ENCODE results near the gene KRT35.
"Not testable (repeated sequence)": the region's sequence is repeated elsewhere in the genome, so short reads cannot be mapped to it uniquely, and the experiment has no call there.

Gene KRT35

DNA sequence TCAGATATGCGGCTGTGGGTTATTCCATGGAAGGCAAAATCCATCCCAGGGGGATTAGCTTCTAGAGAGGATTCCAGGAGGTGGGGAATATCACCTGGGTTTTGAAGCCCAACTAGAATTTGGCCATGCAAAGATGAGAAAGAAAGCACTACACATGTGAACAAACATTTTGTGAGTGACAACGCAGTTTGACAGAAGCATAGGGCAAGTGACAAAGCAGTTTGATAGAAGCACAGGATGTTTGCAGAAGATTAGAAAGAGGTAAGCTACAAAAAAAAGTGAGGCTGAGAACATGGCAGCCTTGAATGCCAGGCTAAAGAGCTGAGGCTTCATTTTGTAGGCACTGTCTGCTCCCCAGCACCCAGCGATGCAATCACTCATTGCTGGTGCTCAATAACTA is 27.9 kb downstream of the KRT35 start:
- DNase-seq (ENCODE audit: low spot score) = no peak

DNA sequence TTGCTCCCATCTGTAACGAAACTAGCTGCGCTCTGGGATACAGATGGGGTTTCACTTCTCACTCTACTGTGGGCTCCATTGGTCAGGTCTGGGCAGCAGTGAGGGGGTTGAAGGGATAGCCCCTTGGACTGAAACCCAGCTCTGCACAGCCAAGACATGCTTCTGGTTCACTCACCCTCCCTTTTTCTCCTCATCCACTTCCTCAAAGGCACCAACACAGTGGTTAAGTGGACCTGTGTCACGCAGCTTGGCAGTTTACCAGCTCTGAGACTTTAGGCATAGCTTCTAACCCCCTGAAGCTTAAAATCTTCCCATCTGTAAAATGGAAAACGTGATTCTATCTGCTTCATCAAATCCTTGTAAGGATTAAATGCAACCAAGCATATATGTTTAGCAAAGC is 28.7 kb downstream of the KRT35 start:
- no peak for DNase-seq (ENCODE audit: low spot score)

DNA sequence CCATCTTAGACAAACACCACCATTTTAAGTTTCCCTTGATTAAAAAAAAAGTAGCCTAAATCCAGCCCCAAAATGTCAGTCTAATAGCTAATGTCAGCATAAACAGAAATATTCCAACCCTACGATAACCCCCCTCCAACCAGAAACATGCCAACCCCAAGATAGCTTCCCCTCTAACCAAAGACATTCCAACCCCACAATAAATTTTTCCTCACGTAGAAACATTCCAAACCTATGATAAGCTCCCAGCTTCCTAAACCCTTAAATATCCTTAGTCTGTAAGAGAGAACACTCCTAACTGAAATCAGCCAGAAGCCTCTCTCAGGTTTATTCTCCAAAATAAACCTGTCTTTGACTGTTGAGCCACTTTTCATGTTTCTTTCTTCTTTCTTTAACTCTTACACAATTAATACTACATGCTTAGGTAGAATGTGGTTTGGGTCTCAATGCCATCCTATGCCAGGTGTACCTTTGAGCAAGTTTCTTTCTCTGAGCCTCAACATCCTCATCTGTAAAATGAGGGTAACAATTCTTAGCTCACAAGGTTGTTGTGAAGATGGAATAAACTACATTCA is 29.7 kb downstream of the KRT35 start:
- DNase-seq (ENCODE audit: low spot score) = no peak

DNA sequence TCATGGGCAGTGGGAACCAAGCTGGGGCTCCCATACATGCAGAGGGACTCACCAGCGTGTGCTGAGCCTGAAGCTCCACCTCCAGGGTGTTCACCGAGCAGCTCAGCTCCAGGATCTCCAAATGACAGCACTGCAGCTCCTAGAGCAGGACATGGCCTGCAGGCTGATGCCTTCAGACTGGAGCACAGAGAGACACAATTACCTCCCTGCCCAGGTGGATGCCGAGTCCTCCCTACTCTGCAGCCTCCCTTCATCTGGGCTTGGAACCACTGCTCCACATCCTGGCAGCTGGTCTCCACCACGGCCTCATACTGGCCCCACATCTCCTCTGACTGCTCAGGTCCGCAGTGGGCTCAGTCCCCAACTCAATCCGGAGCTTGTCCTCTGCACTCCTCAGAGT is 31.9 kb downstream of the KRT35 start:
- DNase-seq (ENCODE audit: low spot score) = no peak

DNA sequence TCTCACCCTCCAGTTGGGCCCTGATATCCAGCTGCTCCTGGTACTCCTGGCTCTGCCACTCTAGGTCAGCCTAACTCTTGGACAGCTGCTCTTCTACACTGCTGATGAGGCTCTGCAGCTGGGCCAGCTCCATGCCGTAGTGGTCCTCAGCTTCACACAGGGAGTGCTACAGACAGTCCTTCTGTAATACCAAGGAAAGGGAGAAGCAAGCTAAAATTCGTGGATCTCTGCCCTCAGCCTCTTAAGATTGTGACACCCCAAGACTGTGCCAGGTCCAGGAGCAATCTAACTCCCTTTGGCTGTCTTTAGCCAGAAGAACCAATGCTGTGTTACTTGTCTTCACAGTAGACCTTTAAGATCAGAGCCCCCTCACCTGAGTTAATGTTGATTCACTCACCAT is 32.4 kb downstream of the KRT35 start:
- DNase-seq (ENCODE audit: low spot score) = no peak

DNA sequence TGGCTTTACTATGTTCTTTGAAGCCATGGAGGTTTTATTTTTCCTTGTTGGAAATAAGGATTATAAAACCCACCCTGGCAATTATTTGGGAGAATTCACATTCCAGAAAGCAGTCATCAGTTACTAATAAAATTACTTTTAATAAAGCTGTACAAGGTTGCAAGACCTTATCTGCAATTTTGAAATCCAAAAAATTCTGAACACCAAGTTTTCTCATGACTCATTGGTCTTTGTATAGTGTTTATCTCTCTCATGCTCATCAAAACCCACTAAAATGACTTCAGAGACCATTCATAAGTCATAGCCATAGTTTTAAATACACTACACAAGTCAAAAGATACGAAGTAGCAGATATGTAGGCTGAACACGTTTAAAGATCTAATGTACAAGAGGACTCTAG is 34.1 kb downstream of the KRT35 start:
- DNase-seq (ENCODE audit: low spot score) = peak; percentile 54

DNA sequence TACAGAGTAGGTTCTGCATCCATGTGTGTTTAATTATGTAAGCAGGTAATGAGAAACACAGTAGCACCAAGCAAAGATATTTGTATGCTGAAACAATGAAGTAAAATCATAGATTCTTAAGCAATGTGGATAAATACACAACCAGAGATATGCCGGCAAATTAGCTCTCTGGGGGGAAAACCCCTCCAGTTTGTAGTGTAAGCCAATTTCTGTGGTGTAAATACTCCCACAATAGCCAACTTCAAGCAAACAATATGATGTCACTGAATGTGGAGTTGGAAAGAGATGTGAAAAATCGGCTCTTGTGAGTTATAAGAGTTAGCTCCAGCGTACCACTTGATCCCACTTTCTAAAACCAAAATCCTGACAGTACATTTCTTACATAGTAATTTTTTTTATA is 36.3 kb downstream of the KRT35 start:
- DNase-seq (ENCODE audit: low spot score) = no peak

DNA sequence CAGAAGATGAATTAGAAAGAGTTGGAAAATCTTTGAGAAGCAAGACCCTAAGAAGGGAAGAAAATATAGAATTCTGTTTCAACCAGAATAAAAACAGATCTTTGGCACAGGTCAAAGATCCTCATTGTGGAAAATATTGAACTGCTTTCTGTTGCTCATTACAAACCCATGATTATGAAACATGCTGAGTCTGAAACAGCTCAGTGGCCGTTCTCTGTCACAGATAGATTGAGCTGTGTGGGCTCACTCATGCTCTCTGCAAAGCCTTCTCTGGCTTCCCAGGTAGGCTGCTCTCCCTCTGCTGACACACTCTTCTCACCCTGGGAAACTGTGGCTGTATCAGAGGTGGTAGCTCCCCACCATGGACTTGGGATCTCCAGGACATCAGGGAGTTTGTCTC is 36.8 kb downstream of the KRT35 start:
- no peak for DNase-seq (ENCODE audit: low spot score)

DNA sequence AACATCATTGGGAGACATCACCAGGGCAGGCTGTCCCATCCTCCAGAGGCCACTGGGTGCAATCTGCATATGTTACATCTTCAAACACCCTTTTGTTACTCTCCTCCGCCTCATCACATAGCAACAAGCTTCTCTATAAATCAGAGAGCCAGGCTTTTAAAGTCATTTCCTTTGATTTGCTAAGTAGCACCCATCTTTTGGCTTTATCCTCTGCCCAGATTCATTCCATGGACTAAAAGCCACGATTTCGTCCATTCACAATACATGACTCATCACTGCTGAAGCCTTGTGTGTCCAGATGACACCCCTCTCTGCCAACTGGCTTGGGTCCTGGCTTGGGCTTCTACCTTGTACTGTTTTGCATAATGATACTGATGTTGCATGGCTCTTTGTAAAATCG is 38.2 kb downstream of the KRT35 start:
- DNase-seq (ENCODE audit: low spot score) = peak; percentile 36

DNA sequence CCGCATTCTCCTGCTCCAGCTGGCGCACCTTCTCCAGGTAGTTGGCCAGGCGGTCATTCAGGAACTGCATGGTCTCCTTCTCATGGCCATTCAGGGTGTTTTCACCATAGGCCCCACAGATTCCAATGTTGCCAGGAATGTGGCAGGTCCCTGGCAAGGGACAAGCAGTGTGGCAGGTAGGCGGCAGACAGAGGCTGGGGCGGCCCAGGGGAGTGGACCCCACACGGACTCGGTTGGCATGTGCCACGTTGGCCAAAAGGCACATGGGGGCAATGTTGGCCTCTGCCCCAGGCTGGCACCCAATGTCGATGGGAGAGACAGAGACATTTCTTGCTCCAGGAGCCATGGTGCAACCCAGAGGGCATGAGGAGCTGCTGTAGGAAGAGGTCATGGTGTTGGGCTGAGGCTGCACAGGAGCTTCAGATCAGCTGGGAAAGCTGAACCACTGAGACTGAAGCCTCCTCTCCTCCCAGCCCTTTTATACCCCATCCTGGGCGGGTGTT is 40.4 kb downstream of the KRT35 start, which contains the start of gene KRT38:
KRT38 (minus strand) TSS at position 453 of the 503 bp plus-strand sequence; CDS start at position 391, 62 bp downstream.
- no peak for DNase-seq (ENCODE audit: low spot score)

DNA sequence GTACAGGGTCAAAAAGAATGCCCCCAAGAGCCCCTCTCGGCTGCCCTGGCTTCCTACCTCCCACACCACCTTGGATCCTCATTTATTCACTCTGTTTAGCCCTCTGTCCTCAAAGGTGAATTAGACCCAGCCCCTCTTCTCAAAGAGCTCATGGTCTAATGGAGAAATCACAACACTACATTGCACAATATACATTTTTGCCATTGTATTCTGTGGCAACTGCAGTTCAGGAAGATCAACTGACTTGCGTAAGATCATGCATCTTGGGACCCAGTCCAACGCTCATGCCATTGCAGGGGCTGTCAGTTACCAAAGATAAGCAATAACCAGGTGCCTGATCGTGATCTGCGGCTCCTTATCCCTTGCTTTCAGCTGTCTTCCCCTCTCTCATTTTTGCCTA is 41.6 kb downstream of the KRT35 start:
- DNase-seq (ENCODE audit: low spot score) = no peak

DNA sequence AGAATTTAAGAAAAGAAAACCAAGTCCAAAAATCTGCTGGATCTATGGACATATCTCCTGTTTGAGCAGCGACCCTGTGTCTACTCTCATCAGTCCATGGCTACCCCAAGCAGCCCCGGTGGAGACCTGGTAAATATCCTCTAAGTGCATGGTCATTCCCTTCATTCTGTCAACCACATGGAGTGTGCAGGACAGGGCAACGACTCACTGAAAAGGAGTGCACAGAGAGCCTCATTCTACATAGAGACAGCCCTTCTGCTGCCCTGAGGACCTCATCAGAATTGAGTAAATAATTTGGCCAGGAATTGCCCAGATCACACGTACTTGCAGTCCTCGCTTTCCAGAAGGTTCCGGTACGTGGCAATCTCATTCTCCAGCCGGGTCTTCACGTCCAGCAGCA is 43.2 kb downstream of the KRT35 start:
- DNase-seq (ENCODE audit: low spot score) = no peak

DNA sequence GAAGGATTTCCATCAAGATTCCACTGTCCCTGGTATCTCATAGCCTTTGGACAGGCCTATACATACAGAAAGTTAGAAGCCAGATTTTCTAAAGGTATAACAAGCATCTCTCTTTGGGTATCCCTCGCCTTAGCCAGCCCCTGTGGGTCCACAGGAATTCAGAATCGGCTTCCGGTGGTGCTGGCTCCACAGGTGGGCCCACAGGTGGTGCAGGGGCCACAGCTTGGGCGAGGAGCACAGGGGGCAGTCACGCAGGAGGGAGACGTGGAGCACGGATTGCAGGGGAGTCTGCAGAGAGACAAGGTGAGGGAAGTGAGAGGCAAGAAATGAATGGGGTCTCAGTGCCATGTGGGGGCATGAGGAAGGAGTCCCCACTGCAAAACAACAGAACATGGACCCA is 43.7 kb downstream of the KRT35 start:
- DNase-seq (ENCODE audit: low spot score) = no peak

DNA sequence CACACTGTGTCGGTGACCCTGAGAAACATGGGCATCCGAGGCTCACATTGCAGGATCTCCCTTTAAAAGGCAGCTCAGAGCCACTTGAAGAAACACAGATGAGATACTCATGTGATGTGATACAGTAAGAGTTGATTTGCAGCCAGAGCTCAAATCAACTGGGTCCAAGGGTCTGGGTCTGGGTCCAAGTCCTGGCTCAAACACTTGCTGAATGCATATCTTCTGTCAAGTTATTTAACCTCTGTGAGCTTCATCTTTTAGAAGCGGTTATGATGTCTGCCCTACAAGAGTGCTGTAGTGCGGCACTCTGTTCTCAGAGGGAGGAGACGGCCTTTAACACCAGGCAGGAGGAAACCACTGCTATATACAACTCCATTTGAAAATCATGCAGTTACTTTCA is 46.5 kb downstream of the KRT35 start:
- no peak for DNase-seq (ENCODE audit: low spot score)

DNA sequence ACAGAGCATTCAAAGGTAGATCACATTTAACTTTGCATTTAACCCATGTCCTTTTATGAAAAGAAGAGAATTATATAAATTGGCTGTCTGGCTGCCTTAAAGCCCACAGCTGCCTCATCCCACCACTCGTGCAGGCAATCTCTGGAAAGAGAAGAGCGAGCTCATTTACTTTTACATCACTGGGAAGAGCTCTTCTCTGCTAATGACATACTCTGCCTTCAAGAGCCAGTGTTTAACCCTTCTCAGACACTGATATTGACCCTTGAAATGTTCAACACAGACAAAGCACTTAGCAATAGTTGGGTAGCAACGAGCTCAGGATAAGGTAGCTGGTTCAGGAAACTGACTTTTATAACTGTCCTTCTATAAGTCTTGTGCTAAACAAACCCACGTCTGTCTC is 46.9 kb downstream of the KRT35 start:
- no peak for DNase-seq (ENCODE audit: low spot score)

DNA sequence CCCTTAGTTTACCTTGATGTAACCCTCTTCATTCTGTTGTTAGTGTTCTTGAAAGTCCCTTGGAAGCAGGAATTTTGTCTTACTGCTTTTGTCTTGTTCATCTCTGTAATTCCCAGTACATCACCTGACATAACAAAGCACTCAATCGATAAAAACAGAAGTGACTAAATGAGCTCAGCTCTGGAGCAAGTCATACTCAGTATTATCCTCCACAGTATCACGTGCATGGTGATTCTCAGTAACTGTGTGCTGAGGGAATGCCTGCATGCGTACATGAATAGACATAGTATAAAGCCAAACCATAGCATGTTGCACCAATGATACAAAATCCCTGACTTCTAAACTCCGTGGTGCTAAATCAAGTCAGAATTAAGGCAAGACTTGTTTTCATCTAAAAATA is 47.4 kb downstream of the KRT35 start:
- DNase-seq (ENCODE audit: low spot score) = no peak

DNA sequence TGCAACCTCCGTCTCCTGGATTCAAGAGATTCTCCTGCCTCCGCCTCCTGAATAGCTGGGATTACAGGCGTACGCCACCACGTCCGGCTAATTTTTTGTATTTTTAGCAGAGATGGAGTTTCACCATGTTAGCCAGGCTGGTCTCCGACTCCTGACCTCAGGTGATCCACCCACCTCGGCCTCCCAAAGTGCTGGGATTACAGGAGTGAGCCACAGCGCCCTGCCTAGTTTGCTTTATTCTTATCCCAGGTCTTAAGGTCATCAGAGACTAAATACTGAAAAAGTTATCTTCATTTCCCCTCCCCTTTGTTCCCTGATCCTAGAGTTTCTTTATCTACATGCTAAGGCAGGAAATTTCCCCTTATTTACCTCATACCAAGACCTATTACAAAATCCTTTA is 50.6 kb downstream of the KRT35 start:
- not testable (repeated sequence) for DNase-seq (ENCODE audit: low spot score)

DNA sequence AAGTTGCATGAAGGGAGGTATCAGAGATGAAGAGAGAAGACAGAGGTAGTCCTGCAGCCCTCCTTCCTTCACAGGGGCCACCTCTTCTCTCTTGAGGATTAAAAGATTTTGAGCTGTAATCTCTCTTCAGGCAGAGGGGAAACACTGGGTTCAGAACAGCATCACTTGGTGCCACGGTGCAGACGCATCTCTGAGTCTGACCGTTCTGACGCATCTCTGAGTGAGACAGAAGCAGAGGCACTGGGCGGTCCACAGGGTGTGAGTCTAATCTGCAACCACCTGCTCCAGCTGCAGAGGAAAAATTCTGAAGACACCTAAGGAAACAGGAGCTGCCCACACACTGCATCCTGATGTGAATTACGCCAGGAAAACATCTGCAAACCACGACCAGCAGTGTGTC is 51.3 kb downstream of the KRT35 start:
- DNase-seq (ENCODE audit: low spot score) = no peak

DNA sequence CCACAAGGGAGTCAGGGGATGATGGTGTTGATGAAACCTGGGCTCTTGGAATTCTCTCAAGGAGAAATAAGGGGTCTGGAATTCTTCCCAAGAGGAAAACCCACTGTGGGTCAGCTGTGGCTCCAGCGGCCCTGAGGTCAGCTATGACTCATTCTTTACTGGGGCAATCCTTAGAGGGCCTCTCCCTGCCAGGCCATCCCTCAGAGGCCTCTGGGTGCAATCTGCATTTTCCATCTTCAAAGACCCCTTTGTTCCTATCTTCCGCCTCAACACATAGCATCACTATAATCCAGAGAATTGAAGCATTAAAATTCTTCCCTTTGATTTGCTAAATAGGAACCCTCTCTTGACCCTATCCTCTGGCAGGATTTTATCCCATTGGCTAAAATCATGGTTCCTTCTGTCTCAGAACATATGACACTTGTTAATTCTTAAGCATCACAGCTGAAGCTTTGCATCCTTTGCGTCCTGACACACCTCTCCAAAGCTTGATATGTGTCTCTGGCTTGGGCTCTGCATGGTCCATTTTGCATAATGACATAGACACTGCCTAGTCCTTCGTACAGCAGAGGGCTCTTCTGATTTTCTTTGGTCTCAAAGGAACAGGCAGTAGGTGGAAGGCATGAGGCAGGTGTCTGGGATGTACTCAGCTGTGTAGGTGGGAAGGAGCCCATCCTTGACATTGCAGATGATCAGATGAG is 52.2 kb downstream of the KRT35 start:
- DNase-seq (ENCODE audit: low spot score) = peak; percentile 97

All from COLO829 (cell line).